DOHH2 (cell line): ENCODE results near the gene ANKRD13C.

Source experiments
- H3F3A ChIP-seq: fragments of 200-600 bp; sonication (generic), shearing (Covaris generic); 2 replicates; pipeline ENCODE4 v1.6.0; 2016; ENCODE audit warnings: antibody characterized with exemption, mild to moderate bottlenecking; ENCODE audit not compliant: control insufficient read depth, insufficient read depth
- H3K27ac ChIP-seq: fragments of 200-600 bp; sonication (generic); 2 replicates; pipeline ENCODE4 v1.5.1; 2014; ENCODE audit warnings: low read depth, mild to moderate bottlenecking, low read length, moderate library complexity
- H3K27me3 ChIP-seq: fragments of 200-600 bp; sonication (generic); 2 replicates; pipeline ENCODE4 v1.6.1; 2014; ENCODE audit warnings: mild to moderate bottlenecking, low read length, mixed read lengths; ENCODE audit not compliant: control insufficient read depth
- H3K36me3 ChIP-seq: fragments of 200-600 bp; sonication (generic); 2 replicates; pipeline ENCODE4 v1.6.1; 2014; ENCODE audit warnings: mild to moderate bottlenecking, low read length, moderate library complexity, mixed read lengths; ENCODE audit not compliant: control insufficient read depth
- H3K4me1 ChIP-seq: fragments of 200-600 bp; sonication (generic); 2 replicates; pipeline ENCODE4 v1.6.1; 2014; ENCODE audit warnings: mild to moderate bottlenecking, low read length, mixed read lengths; ENCODE audit not compliant: control insufficient read depth
- H3K4me2 ChIP-seq: fragments of 200-600 bp; sonication (generic); 2 replicates; pipeline ENCODE4 v1.6.0; 2014; ENCODE audit warnings: mild to moderate bottlenecking, low read length, moderate library complexity
- H3K4me3 ChIP-seq: fragments of 200-600 bp; sonication (generic); 2 replicates; pipeline ENCODE4 v1.5.1; 2014; ENCODE audit warnings: mild to moderate bottlenecking, low read length, mixed read lengths
- H3K79me2 ChIP-seq: fragments of 200-600 bp; sonication (generic); 2 replicates; pipeline ENCODE4 v1.6.1; 2014; ENCODE audit warnings: mild to moderate bottlenecking, low read length, mixed read lengths; ENCODE audit not compliant: control insufficient read depth
- H3K9me2 ChIP-seq: fragments of 200-600 bp; sonication (generic); replicated peaks from 2 replicates; pipeline ENCODE4 v1.6.1; 2014; ENCODE audit warnings: mild to moderate bottlenecking, low read length, mixed read lengths; ENCODE audit not compliant: control insufficient read depth
- H3K9me3 ChIP-seq: fragments of 200-600 bp; sonication (generic); 2 replicates; pipeline ENCODE4 v1.6.1; 2014; ENCODE audit warnings: antibody characterized with exemption, low read length, mixed read lengths; ENCODE audit not compliant: control insufficient read depth, insufficient read depth
- H4K20me1 ChIP-seq: fragments of 200-600 bp; sonication (generic); 2 replicates; pipeline ENCODE4 v1.6.0; 2014; ENCODE audit warnings: low read depth, mild to moderate bottlenecking, antibody characterized with exemption, low read length, moderate library complexity; ENCODE audit not compliant: control insufficient read depth, insufficient read depth
- EZH2phosphoT487 ChIP-seq: fragments of 200-600 bp; sonication (generic); IDR thresholded peaks from 2 replicates; pipeline ENCODE4 v1.6.1; 2017; ENCODE audit warnings: borderline replicate concordance, mild to moderate bottlenecking, antibody characterized with exemption, low read length, moderate library complexity, mixed read lengths
- TF ChIP-seq, protein P1 (sequence below): fragments of 200-600 bp; sonication (generic); IDR thresholded peaks from one replicate; pipeline ENCODE4 v1.5.1; 2014; ENCODE audit warnings: antibody characterized with exemption, mild to moderate bottlenecking, low read depth, low read length; ENCODE audit not compliant: poor library complexity, severe bottlenecking

Gene ANKRD13C

DNA sequence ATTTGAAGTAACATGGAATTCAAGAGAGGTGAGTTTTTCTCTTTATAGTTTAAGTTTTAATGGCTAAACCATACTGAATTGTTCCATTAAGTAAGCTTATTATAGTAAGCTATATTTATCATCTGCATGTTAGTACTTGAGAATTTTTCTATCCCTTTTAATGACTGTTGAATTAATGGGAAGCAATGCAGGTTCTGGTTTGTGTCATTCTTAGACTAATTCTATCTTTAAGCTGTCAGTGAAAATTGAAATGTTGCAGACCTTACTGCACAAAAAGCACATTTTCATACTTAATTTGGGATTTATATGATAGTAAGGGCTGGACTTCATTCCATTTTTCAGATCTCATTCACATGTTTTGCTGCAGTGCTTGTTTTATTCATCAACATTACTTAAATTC is 107.4 kb downstream of the ANKRD13C start:
- no peak overlapping the region for H3K27ac ChIP-seq
- no peaks in the 10 kb centered on the region for H3K9me3 ChIP-seq
- H3K9me2 ChIP-seq, result no peaks in the 10 kb centered on the region
- H3F3A ChIP-seq, result peaks cover 30% of the 10 kb centered on the region
- no peak overlapping the region for H3K4me3 ChIP-seq
- H3K79me2 ChIP-seq, result peaks cover 11% of the 10 kb centered on the region; the same call in 1 of the 2 replicates
- H3K27me3 ChIP-seq, result no peaks in the 10 kb centered on the region
- H4K20me1 ChIP-seq, result 0 out of 2 replicates have a peak, but pooled peaks cover 5% of the 10 kb centered on the region
- TF ChIP-seq, protein P1, sequence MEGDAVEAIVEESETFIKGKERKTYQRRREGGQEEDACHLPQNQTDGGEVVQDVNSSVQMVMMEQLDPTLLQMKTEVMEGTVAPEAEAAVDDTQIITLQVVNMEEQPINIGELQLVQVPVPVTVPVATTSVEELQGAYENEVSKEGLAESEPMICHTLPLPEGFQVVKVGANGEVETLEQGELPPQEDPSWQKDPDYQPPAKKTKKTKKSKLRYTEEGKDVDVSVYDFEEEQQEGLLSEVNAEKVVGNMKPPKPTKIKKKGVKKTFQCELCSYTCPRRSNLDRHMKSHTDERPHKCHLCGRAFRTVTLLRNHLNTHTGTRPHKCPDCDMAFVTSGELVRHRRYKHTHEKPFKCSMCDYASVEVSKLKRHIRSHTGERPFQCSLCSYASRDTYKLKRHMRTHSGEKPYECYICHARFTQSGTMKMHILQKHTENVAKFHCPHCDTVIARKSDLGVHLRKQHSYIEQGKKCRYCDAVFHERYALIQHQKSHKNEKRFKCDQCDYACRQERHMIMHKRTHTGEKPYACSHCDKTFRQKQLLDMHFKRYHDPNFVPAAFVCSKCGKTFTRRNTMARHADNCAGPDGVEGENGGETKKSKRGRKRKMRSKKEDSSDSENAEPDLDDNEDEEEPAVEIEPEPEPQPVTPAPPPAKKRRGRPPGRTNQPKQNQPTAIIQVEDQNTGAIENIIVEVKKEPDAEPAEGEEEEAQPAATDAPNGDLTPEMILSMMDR, result no peak
- TF ChIP-seq EZH2phosphoT487, result no peak
- H3K4me1 ChIP-seq, result no peaks in the 10 kb centered on the region
- no peak overlapping the region for H3K4me2 ChIP-seq
- H3K36me3 ChIP-seq, result peaks cover 100% of the 10 kb centered on the region

DNA sequence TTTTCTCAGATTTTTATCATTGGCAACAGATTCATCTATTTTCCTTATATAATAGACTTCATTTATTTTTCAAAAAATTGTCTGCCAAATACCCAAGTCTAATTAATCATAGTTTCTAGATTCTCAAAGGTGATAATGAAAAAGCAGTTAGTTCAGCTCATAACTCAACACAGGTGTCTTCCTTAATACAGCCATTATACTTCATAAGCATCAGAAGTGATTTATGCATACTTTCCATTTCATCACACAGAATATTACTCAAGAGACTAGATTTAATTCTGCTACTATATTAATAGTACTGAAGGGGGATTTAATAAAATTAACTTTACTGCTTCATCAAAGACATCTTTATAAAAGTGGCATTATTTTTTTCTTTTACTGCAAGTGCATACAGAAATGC is 114.6 kb downstream of the ANKRD13C start:
- TF ChIP-seq EZH2phosphoT487, result no peak
- TF ChIP-seq, protein P1, result no peak
- peaks cover 4% of the 10 kb centered on the region; the same call in 1 of the 2 replicates for H4K20me1 ChIP-seq

DNA sequence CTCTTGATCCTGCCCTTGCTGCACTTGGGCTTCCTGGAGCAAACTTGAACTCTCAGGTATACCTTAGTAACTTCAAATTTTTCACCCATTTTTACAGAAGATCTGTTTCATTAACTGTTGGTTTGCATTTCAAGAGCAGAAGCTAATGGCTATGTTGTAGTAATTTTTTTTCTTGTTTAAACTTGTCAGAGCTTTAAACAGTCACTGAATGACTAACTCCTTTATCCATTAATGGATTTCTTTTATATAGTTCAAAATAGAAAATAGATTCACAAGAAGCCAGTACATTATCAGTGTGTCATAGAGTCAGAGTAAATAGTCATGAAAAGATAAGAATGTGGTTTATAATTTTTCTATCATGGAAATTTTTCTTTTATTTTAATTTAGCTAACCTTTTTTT is 119.8 kb downstream of the ANKRD13C start:
- no peak overlapping the region for H3K4me3 ChIP-seq
- H3F3A ChIP-seq, result peaks cover 5% of the 10 kb centered on the region; the same call in 1 of the 2 replicates
- H3K9me2 ChIP-seq, result no peaks in the 10 kb centered on the region
- no peak overlapping the region for H3K4me2 ChIP-seq
- no peaks in the 10 kb centered on the region for H3K9me3 ChIP-seq
- no peaks in the 10 kb centered on the region for H3K4me1 ChIP-seq
- peaks cover 97% of the 10 kb centered on the region for H3K36me3 ChIP-seq
- TF ChIP-seq, protein P1, result no peak
- TF ChIP-seq EZH2phosphoT487, result no peak
- H3K27me3 ChIP-seq, result no peaks in the 10 kb centered on the region
- peaks cover 62% of the 10 kb centered on the region for H3K79me2 ChIP-seq
- no peak overlapping the region for H3K27ac ChIP-seq
- H4K20me1 ChIP-seq, result peaks cover 4% of the 10 kb centered on the region; the same call in 1 of the 2 replicates

More for the DNA sequence above, 114.6 kb downstream of the ANKRD13C start:
- H3K9me3 ChIP-seq, result no peaks in the 10 kb centered on the region
- H3K4me2 ChIP-seq, result no peak overlapping the region
- H3F3A ChIP-seq, result 0 out of 2 replicates have a peak, but pooled peaks cover 5% of the 10 kb centered on the region
- no peak overlapping the region for H3K4me3 ChIP-seq
- H3K4me1 ChIP-seq, result no peaks in the 10 kb centered on the region
- H3K79me2 ChIP-seq, result peaks cover 44% of the 10 kb centered on the region
- no peak overlapping the region for H3K27ac ChIP-seq
- H3K9me2 ChIP-seq, result no peaks in the 10 kb centered on the region
- H3K27me3 ChIP-seq, result no peaks in the 10 kb centered on the region
- H3K36me3 ChIP-seq, result peaks cover 97% of the 10 kb centered on the region
